Keratinocyte (primary cell): ENCODE measurements around the gene UNC13B. TPM values are rescaled to one million over a fixed set of nuclear protein-coding genes. Genes with fewer than 3 reads are reported as not detected.

Experiments used
- DNase-seq: peaks from one replicate; pipeline ENCODE4 v3.0.0-alpha.2; 2011; ENCODE audit warnings: low read depth, missing footprints, low spot score
- FAIRE-seq: peaks from 2 replicates; lab custom pipeline; 2011; peaks lifted over from hg19 to GRCh38; lab: Jason Lieb, UNC
- H2AFZ ChIP-seq: 2 replicates; pipeline ENCODE4 v1.6.0; 2012; ENCODE audit warnings: low read length, control low read depth, inconsistent platforms; ENCODE audit not compliant: control insufficient read depth
- H3K27ac ChIP-seq: 2 replicates; pipeline ENCODE4 v1.5.1; 2011; ENCODE audit warnings: low read length; ENCODE audit not compliant: control insufficient read depth, insufficient read depth
- H3K27me3 ChIP-seq: 3 replicates; pipeline ENCODE4 v1.6.0; 2011; ENCODE audit warnings: low read length; ENCODE audit not compliant: control insufficient read depth, insufficient read depth; ENCODE audit errors: extremely low read depth
- H3K36me3 ChIP-seq, 2 experiments: 2 replicates in 1 of 2; 3 replicates in 1 of 2; pipeline ENCODE4 v1.5.1; 2011; ENCODE audit warnings: low read length in 2 of 2, mild to moderate bottlenecking in 1 of 2; ENCODE audit not compliant: control insufficient read depth in 2 of 2, insufficient read depth in 2 of 2; ENCODE audit errors: extremely low read depth in 1 of 2
- H3K4me1 ChIP-seq: 3 replicates; pipeline ENCODE4 v1.5.1; 2011; ENCODE audit warnings: low read length; ENCODE audit not compliant: control insufficient read depth, insufficient read depth; ENCODE audit errors: extremely low read depth
- H3K4me2 ChIP-seq: 3 replicates; pipeline ENCODE4 v1.6.0; 2011; ENCODE audit warnings: low read depth, low read length; ENCODE audit not compliant: control insufficient read depth, insufficient read depth; ENCODE audit errors: extremely low read depth
- H3K4me3 ChIP-seq, 3 experiments: fragments of 200-600 bp in 1 of 3; sonication (generic) in 1 of 3; 2 replicates in 2 of 3; 3 replicates in 1 of 3; pipeline ENCODE4 v1.5.1; 2011 to 2016; ENCODE audit warnings: low read length in 3 of 3, mild to moderate bottlenecking in 3 of 3, control low read depth in 2 of 3, inconsistent platforms in 1 of 3, low read depth in 1 of 3, mixed read lengths in 1 of 3, mixed run types in 1 of 3, moderate library complexity in 1 of 3; ENCODE audit not compliant: control insufficient read depth in 2 of 3, insufficient read depth in 2 of 3; ENCODE audit errors: extremely low read depth in 1 of 3
- H3K79me2 ChIP-seq: 2 replicates; pipeline ENCODE4 v1.6.0; 2012; ENCODE audit warnings: low read length; ENCODE audit not compliant: control insufficient read depth, insufficient read depth
- H3K9ac ChIP-seq: 3 replicates; pipeline ENCODE4 v1.6.0; 2011; ENCODE audit warnings: low read length; ENCODE audit not compliant: control insufficient read depth, insufficient read depth; ENCODE audit errors: extremely low read depth
- H3K9me1 ChIP-seq: 3 replicates; pipeline ENCODE4 v1.6.0; 2011; ENCODE audit warnings: low read length; ENCODE audit not compliant: control insufficient read depth, insufficient read depth; ENCODE audit errors: extremely low read depth
- H3K9me3 ChIP-seq: 2 replicates; pipeline ENCODE4 v1.5.1; 2012; ENCODE audit warnings: low read depth, low read length; ENCODE audit not compliant: control insufficient read depth
- H4K20me1 ChIP-seq: 3 replicates; pipeline ENCODE4 v1.6.0; 2011; ENCODE audit warnings: low read length; ENCODE audit not compliant: control insufficient read depth, insufficient read depth; ENCODE audit errors: extremely low read depth
- CTCF ChIP-seq, 3 experiments: IDR thresholded peaks in 1 of 3; conservative IDR thresholded peaks in 1 of 3; optimal IDR thresholded peaks in 1 of 3; 2 replicates in 2 of 3; 3 replicates in 1 of 3; pipeline versions ENCODE3 to v1.5.1; 2011; ENCODE audit warnings: low read length in 3 of 3, mild to moderate bottlenecking in 3 of 3, moderate library complexity in 2 of 3, control low read depth in 1 of 3, inconsistent platforms in 1 of 3; ENCODE audit not compliant: insufficient read depth in 2 of 3; ENCODE audit errors: extremely low read depth in 1 of 3
- EZH2 ChIP-seq: IDR thresholded peaks from one replicate; pipeline ENCODE4 v1.6.1; 2012; ENCODE audit warnings: inconsistent platforms, mild to moderate bottlenecking, low read length, moderate library complexity
- dilution Hi-C: fragments of 300-500 bp; cut with MboI; formaldehyde crosslinking; loops from one replicate; pipeline ENCODE4 v1.7.0; 2020; ENCODE audit warnings: low sequenced_read_pairs; ENCODE audit not compliant: extremely low pct_ligation_motif_present
- polyA minus RNA-seq, 3 experiments: library from RNA; depleted of rRNA, polyadenylated mRNA; stranded (reverse); fragments of >200 nt; gene quantifications; 1 replicate in 1 of 3; 2 replicates in 1 of 3; 3 replicates in 1 of 3; pipeline ENCODE4 v1.2.3, GENCODE V29; 2011
- polyA plus RNA-seq, 5 experiments: library from polyadenylated mRNA; depleted of rRNA in 3 of 5; stranded (reverse) in 3 of 5; stranded (forward) in 1 of 5; unstranded in 1 of 5; fragments of >200 nt; gene quantifications; 1 replicate in 1 of 5; 2 replicates in 3 of 5; 3 replicates in 1 of 5; pipeline versions ENCODE4 v1.2.1 to v1.2.3, GENCODE V29; 2011 to 2012; ENCODE audit warnings: missing spikeins in 2 of 5, low read depth in 1 of 5, low replicate concordance in 1 of 5

Gene UNC13B
- polyA plus RNA-seq = 9.3 to 10.9 TPM (median 9.8 TPM) in 3 replicates
- polyA plus RNA-seq (2011; ENCODE audit: low read depth) = 9.2 TPM
- polyA plus RNA-seq (2011; cell fraction: cytosol; rRNA removed) = 9.5 and 10.1 TPM in 2 replicates
- polyA plus RNA-seq (2011; cell fraction: nucleus; rRNA removed) = 22.3 and 23.2 TPM in 2 replicates
- polyA plus RNA-seq (2012; ENCODE audit: low replicate concordance) = 6.0 and 10.4 TPM in 2 replicates
- 17.9 to 23.9 TPM (median 20.4 TPM) in 3 replicates for polyA minus RNA-seq
- polyA minus RNA-seq (2011; cell fraction: cytosol; rRNA and poly(A)+ RNA removed) = 17.3 TPM
- polyA minus RNA-seq (2011; cell fraction: nucleus; rRNA and poly(A)+ RNA removed) = 13.1 and 22.9 TPM in 2 replicates

- peak; percentile 20 for FAIRE-seq
Measured at GRCh38 chr9:35161713-35162604, at the start of gene UNC13B. UNC13B (plus strand) TSS chr9:35162009; CDS start chr9:35162284, 275 bp downstream.

GRCh38 chr9:35112257-35113020 is 49.4 kb upstream of the UNC13B start:
- no peaks in the 10 kb centered on the region for H3K27me3 ChIP-seq
- H3K9me1 ChIP-seq = no peaks in the 10 kb centered on the region
- peak overlapping the region; percentile 32 to 70 (median 64) for H3K4me3 ChIP-seq
- H3K4me2 ChIP-seq = peak overlapping the region; percentile 91
- peak overlapping the region; percentile 65 for H3K9ac ChIP-seq
- no peak overlapping the region for H2AFZ ChIP-seq
- H3K79me2 ChIP-seq = peaks cover 48% of the 10 kb centered on the region
- H3K9me3 ChIP-seq = no peaks in the 10 kb centered on the region
- DNase-seq = no peak
- FAIRE-seq = no peak
- TF ChIP-seq EZH2 (no peak), CTCF (optimal IDR thresholded peaks at IDR 0.05 in 1 of 3, IDR thresholded peaks at IDR 0.05 in 1 of 3, conservative IDR thresholded peaks at IDR 0.05 in 1 of 3; ENCODE audit: extremely low read depth in 1 of 3, insufficient read depth in 2 of 3, low read length in 3 of 3) (no peak)
- peaks cover 13% of the 10 kb centered on the region for H4K20me1 ChIP-seq
- peaks cover 11 to 14% of the 10 kb centered on the region in 2 experiments for H3K36me3 ChIP-seq
- peak overlapping the region; percentile 83 for H3K27ac ChIP-seq
- dilution Hi-C loops = no loop called here
- peaks cover 43% of the 10 kb centered on the region for H3K4me1 ChIP-seq

More at GRCh38 chr9:35161713-35162604, at the start of gene UNC13B:
- Histone ChIP-seq H3K36me3 (no peaks in the 10 kb centered on the region), H3K9me1 (no peaks in the 10 kb centered on the region), H4K20me1 (no peaks in the 10 kb centered on the region), H3K9me3 (no peaks in the 10 kb centered on the region), H3K79me2 (no peaks in the 10 kb centered on the region), H3K27me3 (no peaks in the 10 kb centered on the region), H2AFZ (peak within 1 kb of the TSS; percentile 97), H3K27ac (peak within 1 kb of the TSS; percentile 19), H3K4me3 (peak within 1 kb of the TSS; percentile 54 to 95 (median 80)), H3K4me2 (peak within 1 kb of the TSS; percentile 69), H3K9ac (peak within 1 kb of the TSS; percentile 57), H3K4me1 (peaks cover 9% of the 10 kb centered on the region)
- peak; percentile 52 for DNase-seq
- dilution Hi-C loops = no loop called here
- TF ChIP-seq EZH2 (no peak), CTCF (optimal IDR thresholded peaks at IDR 0.05 in 1 of 3, IDR thresholded peaks at IDR 0.05 in 1 of 3, conservative IDR thresholded peaks at IDR 0.05 in 1 of 3; ENCODE audit: extremely low read depth in 1 of 3, insufficient read depth in 2 of 3, low read length in 3 of 3) (peak in 1 of 3 experiments; percentile 43)
